ENCODE results near the gene SLC44A2.

Gene SLC44A2

DNA sequence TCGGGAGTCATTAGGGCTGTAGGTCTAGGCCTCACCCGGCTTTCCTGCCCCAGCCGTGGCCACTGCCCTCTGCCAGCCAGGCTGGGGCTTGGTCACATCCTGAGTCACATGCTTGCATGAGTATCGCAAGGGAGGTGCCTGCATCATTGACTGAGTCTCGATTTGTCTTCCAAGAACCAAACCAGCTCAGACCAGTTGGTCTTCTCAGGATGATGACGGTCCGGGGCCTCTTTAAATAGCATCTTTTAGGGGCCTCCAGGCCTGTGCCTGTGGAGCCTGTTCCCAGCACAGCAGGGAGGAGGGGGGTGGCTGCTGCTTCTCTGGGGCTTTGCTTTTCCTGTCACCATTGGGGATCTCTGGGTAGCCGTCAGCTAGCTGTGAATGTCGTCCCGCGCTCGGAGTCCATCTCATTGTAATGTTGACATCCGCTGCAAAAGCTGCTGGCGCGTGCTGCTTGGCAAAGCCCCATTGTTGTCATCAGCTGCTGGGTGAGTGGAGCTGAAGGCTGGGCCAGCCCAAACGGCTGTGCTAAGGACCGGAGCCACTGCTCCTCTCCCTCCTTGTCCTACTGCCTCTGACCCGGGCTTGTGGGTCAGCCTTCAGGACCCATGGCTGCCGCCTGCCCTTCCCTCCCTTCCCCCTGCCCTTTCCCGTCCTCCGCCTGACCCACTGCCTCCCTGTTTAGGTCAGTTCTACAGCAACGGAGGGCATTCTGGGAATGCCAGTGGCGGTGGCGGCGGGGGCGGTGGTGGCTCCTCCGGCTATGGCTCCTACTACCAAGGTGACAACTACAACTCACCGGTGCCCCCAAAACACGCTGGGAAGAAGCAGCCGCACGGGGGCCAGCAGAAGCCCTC lies 61.5 kb downstream of the SLC44A2 start:
- H2AFZ ChIP-seq (ENCODE audit: low read depth) = no peak overlapping the region
- no peaks in the 10 kb centered on the region; the same call in 1 of the 2 replicates for H3K79me2 ChIP-seq (ENCODE audit: insufficient read depth, low read depth)
- H3K4me2 ChIP-seq = no peak overlapping the region
- no peak overlapping the region for H3K4me3 ChIP-seq (IDR thresholded peaks at IDR 0.05; ENCODE audit: insufficient read depth, low read depth, low read length)
- H3K9ac ChIP-seq = no peak overlapping the region
- no peaks in the 10 kb centered on the region for H3K4me1 ChIP-seq (ENCODE audit: low read depth, poor library complexity, severe bottlenecking)
- H3K27ac ChIP-seq = no peak overlapping the region
- H4K20me1 ChIP-seq (ENCODE audit: insufficient read depth) = peaks cover 3% of the 10 kb centered on the region; the same call in 1 of the 2 replicates
- peaks cover 21% of the 10 kb centered on the region; the same call in 1 of the 2 replicates for H3K36me3 ChIP-seq (ENCODE audit: insufficient read depth)
- H3K27me3 ChIP-seq (ENCODE audit: insufficient read depth, low read depth) = no peaks in the 10 kb centered on the region
- TF ChIP-seq, protein P1, sequence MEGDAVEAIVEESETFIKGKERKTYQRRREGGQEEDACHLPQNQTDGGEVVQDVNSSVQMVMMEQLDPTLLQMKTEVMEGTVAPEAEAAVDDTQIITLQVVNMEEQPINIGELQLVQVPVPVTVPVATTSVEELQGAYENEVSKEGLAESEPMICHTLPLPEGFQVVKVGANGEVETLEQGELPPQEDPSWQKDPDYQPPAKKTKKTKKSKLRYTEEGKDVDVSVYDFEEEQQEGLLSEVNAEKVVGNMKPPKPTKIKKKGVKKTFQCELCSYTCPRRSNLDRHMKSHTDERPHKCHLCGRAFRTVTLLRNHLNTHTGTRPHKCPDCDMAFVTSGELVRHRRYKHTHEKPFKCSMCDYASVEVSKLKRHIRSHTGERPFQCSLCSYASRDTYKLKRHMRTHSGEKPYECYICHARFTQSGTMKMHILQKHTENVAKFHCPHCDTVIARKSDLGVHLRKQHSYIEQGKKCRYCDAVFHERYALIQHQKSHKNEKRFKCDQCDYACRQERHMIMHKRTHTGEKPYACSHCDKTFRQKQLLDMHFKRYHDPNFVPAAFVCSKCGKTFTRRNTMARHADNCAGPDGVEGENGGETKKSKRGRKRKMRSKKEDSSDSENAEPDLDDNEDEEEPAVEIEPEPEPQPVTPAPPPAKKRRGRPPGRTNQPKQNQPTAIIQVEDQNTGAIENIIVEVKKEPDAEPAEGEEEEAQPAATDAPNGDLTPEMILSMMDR (conservative IDR thresholded peaks at IDR 0.05; ENCODE audit: low read depth, low read length) = no peak

DNA sequence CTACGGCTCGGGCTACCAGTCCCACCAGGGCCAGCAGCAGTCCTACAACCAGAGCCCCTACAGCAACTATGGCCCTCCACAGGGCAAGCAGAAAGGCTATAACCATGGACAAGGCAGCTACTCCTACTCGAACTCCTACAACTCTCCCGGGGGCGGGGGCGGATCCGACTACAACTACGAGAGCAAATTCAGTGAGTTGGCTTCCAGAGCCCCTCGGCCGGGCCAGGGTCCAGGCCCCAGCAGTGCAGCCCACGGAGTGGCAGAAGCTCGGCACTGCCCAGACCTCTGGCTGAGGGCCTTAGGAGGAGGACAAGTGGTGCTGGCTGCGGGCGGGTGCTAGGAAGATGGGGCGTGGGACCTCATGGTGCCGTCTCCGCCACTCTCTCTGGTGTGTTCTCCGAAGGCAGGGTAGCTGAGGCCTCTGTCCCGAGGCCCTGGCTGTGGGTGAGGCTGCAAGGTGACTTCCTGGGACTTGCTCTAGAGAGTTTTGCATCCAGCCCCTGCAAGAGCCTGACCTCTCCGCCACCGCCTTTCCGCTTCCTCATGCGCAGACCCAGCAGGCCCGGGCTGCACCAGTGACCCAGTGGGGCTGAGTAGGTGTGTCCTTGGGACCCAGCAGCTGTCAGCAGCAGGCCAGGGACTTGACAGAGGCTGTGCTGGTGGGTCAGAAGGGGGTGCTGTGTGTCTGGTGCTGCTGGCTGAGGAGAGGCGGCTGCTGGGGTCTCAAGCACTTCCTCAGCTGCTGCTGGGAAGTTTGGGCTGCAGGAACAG lies 62.4 kb downstream of the SLC44A2 start:
- TF ChIP-seq, protein P1 (conservative IDR thresholded peaks at IDR 0.05; ENCODE audit: low read depth, low read length) = no peak
- H3K9ac ChIP-seq = no peak overlapping the region
- H3K27me3 ChIP-seq (ENCODE audit: insufficient read depth, low read depth) = no peaks in the 10 kb centered on the region
- no peak overlapping the region for H3K4me2 ChIP-seq
- peaks cover 16% of the 10 kb centered on the region; the same call in 1 of the 2 replicates for H3K36me3 ChIP-seq (ENCODE audit: insufficient read depth)
- H3K27ac ChIP-seq = no peak overlapping the region
- no peak overlapping the region for H2AFZ ChIP-seq (ENCODE audit: low read depth)
- no peaks in the 10 kb centered on the region for H3K4me1 ChIP-seq (ENCODE audit: low read depth, poor library complexity, severe bottlenecking)
- no peak overlapping the region for H3K4me3 ChIP-seq (IDR thresholded peaks at IDR 0.05; ENCODE audit: insufficient read depth, low read depth, low read length)
- H4K20me1 ChIP-seq (ENCODE audit: insufficient read depth) = peaks cover 3% of the 10 kb centered on the region; the same call in 1 of the 2 replicates
- no peaks in the 10 kb centered on the region; the same call in 1 of the 2 replicates for H3K79me2 ChIP-seq (ENCODE audit: insufficient read depth, low read depth)

- Histone ChIP-seq H3K4me1 (ENCODE audit: low read depth, poor library complexity, severe bottlenecking) (no peaks in the 10 kb centered on the region), H2AFZ (ENCODE audit: low read depth) (no peak overlapping the region), H4K20me1 (ENCODE audit: insufficient read depth) (peaks cover 3% of the 10 kb centered on the region; the same call in 1 of the 2 replicates), H3K4me3 (IDR thresholded peaks at IDR 0.05; ENCODE audit: insufficient read depth, low read depth, low read length) (no peak overlapping the region), H3K9ac (no peak overlapping the region), H3K27me3 (ENCODE audit: insufficient read depth, low read depth) (no peaks in the 10 kb centered on the region), H3K36me3 (ENCODE audit: insufficient read depth) (peaks cover 16% of the 10 kb centered on the region; the same call in 1 of the 2 replicates), H3K79me2 (ENCODE audit: insufficient read depth, low read depth) (no peaks in the 10 kb centered on the region; the same call in 1 of the 2 replicates), H3K27ac (no peak overlapping the region), H3K4me2 (no peak overlapping the region)
- TF ChIP-seq, protein P1 (conservative IDR thresholded peaks at IDR 0.05; ENCODE audit: low read depth, low read length) = no peak
Measured at GRCh38 chr19:10688545-10689280, 63.4 kb downstream of the SLC44A2 start.

DNA sequence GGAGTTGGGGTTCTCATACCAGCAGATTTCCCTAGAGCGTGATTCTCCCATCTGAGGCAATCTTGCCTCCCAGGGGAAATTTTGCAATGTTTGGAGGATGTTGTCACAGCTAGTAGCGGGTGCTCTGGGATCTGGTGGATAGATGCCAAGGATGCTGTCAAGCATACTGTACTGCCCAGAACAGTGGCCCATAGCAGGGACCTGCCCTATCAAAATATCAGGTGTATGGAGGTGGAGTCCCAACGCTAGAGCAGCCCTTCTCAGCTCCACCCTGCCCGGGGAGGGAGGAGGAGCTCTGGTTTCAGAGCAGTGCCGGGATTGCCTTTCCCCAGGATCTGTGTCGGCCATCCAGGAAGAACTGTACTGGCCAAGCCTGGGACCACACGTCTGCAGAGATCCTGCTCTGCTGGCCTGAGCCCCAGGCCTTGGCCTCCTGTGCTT lies 65.0 kb downstream of the SLC44A2 start:
- H3K4me1 ChIP-seq (ENCODE audit: low read depth, poor library complexity, severe bottlenecking) = peaks cover under 1% of the 10 kb centered on the region
- no peaks in the 10 kb centered on the region for H3K27me3 ChIP-seq (ENCODE audit: insufficient read depth, low read depth)
- H3K4me3 ChIP-seq (IDR thresholded peaks at IDR 0.05; ENCODE audit: insufficient read depth, low read depth, low read length) = no peak overlapping the region
- no peak overlapping the region for H2AFZ ChIP-seq (ENCODE audit: low read depth)
- H3K27ac ChIP-seq = no peak overlapping the region
- H3K4me2 ChIP-seq = no peak overlapping the region
- TF ChIP-seq, protein P1 (conservative IDR thresholded peaks at IDR 0.05; ENCODE audit: low read depth, low read length) = no peak
- H4K20me1 ChIP-seq (ENCODE audit: insufficient read depth) = peaks cover 3% of the 10 kb centered on the region; the same call in 1 of the 2 replicates
- no peaks in the 10 kb centered on the region for H3K79me2 ChIP-seq (ENCODE audit: insufficient read depth, low read depth)
- no peak overlapping the region for H3K9ac ChIP-seq
- peaks cover 9% of the 10 kb centered on the region; the same call in 1 of the 2 replicates for H3K36me3 ChIP-seq (ENCODE audit: insufficient read depth)

Measured in KMS-11 (cell line).